NCI-H345 treated with DMSO at 0.1 percent for 48 hours (cell line): ENCODE measurements around the gene NADK.
"Not testable (repeated sequence)": the region's sequence is repeated elsewhere in the genome, so short reads cannot be mapped to it uniquely, and the experiment has no call there.

Experiments used
- DNase-seq: peaks from one replicate; lab custom pipeline; 2025; ENCODE audit not compliant: unreplicated experiment; lab: John Stamatoyannopoulos, UW

The NADK gene

GRCh38 chr1:1748686-1749321 lies 29.5 kb downstream of the NADK start:
- no peak for DNase-seq

GRCh38 chr1:1746566-1746909 lies 31.7 kb downstream of the NADK start:
- DNase-seq = not testable (repeated sequence)

- peak; percentile 34 for DNase-seq
Measured at GRCh38 chr1:1745651-1746565, 32.4 kb downstream of the NADK start.

- not testable (repeated sequence) for DNase-seq
Measured at GRCh38 chr1:1742529-1742928, 35.7 kb downstream of the NADK start.

- not testable (repeated sequence) for DNase-seq
Measured at GRCh38 chr1:1741013-1741412, 37.3 kb downstream of the NADK start.

GRCh38 chr1:1738799-1739337 lies 39.4 kb downstream of the NADK start:
- not testable (repeated sequence) for DNase-seq

GRCh38 chr1:1737675-1738590 lies 40.3 kb downstream of the NADK start:
- not testable (repeated sequence) for DNase-seq

- DNase-seq = no peak
Measured at GRCh38 chr1:1732381-1732780, 45.9 kb downstream of the NADK start.

- no peak for DNase-seq
Measured at GRCh38 chr1:1730870-1731269, 47.4 kb downstream of the NADK start.

GRCh38 chr1:1730230-1730629 lies 48.0 kb downstream of the NADK start:
- DNase-seq = not testable (repeated sequence)

GRCh38 chr1:1729116-1729816 lies 49.0 kb downstream of the NADK start:
- DNase-seq = not testable (repeated sequence)

- not testable (repeated sequence) for DNase-seq
Measured at GRCh38 chr1:1728308-1729005, 49.8 kb downstream of the NADK start.

GRCh38 chr1:1727131-1727651 lies 51.1 kb downstream of the NADK start:
- not testable (repeated sequence) for DNase-seq

- DNase-seq = not testable (repeated sequence)
Measured at GRCh38 chr1:1726088-1726487, 52.2 kb downstream of the NADK start.

- peak; percentile 94 for DNase-seq
Measured at GRCh38 chr1:1724035-1724864, 54.0 kb downstream of the NADK start, which contains the start of gene CDK11A. CDK11A (minus strand) TSS chr1:1724357; CDS start chr1:1722818, 1,539 bp downstream.

GRCh38 chr1:1721201-1721600 lies 57.1 kb downstream of the NADK start:
- no peak for DNase-seq

- not testable (repeated sequence) for DNase-seq
Measured at GRCh38 chr1:1715109-1715883, 63.0 kb downstream of the NADK start.

- DNase-seq = not testable (repeated sequence)
Measured at GRCh38 chr1:1707897-1708296, 70.4 kb downstream of the NADK start.
